ENCODE results near the gene NQO2.

GRCh38 chr6:3019749-3020320, 20.1 kb downstream of the NQO2 start:
- no peak for TF ChIP-seq TRIM28 (IDR thresholded peaks at IDR 0.05; ENCODE audit: borderline replicate concordance, low read length)
- TF ChIP-seq CTCF (tag by site-specific recombination; IDR thresholded peaks at IDR 0.05), result no peak
- no peak for TF ChIP-seq ZFP37 (tag by site-specific recombination; IDR thresholded peaks at IDR 0.05)
- TF ChIP-seq SALL2 (tag by site-specific recombination; IDR thresholded peaks at IDR 0.05; ENCODE audit: borderline replicate concordance), result no peak
- TF ChIP-seq ZNF449 (tag by site-specific recombination; IDR thresholded peaks at IDR 0.05), result no peak
- TF ChIP-seq ZNF658 (tag by site-specific recombination; IDR thresholded peaks at IDR 0.05), result no peak
- no peak for TF ChIP-seq ZNF324 (tag by site-specific recombination; IDR thresholded peaks at IDR 0.05)
- no peak for TF ChIP-seq ZNF341 (tag by site-specific recombination; IDR thresholded peaks at IDR 0.05; ENCODE audit: low read depth)
- TF ChIP-seq, protein P1, sequence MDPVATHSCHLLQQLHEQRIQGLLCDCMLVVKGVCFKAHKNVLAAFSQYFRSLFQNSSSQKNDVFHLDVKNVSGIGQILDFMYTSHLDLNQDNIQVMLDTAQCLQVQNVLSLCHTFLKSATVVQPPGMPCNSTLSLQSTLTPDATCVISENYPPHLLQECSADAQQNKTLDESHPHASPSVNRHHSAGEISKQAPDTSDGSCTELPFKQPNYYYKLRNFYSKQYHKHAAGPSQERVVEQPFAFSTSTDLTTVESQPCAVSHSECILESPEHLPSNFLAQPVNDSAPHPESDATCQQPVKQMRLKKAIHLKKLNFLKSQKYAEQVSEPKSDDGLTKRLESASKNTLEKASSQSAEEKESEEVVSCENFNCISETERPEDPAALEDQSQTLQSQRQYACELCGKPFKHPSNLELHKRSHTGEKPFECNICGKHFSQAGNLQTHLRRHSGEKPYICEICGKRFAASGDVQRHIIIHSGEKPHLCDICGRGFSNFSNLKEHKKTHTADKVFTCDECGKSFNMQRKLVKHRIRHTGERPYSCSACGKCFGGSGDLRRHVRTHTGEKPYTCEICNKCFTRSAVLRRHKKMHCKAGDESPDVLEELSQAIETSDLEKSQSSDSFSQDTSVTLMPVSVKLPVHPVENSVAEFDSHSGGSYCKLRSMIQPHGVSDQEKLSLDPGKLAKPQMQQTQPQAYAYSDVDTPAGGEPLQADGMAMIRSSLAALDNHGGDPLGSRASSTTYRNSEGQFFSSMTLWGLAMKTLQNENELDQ (tag by site-specific recombination; IDR thresholded peaks at IDR 0.05; ENCODE audit: low read depth), result no peak
- TF ChIP-seq PATZ1 (tag by site-specific recombination; IDR thresholded peaks at IDR 0.05), result no peak
- no peak for TF ChIP-seq ZNF157 (tag by site-specific recombination; IDR thresholded peaks at IDR 0.05)
